ENCODE data around the gene MYO10.

The MYO10 gene

GRCh38 chr5:16791036-16791705, 144.9 kb downstream of the MYO10 start:
- Histone ChIP-seq H3K27ac (ENCODE audit: low read length) (no peak overlapping the region), H3K27me3 (ENCODE audit: low read depth, low read length) (no peaks in the 10 kb centered on the region), H3K9me3 (ENCODE audit: control insufficient read depth in 1 of 2, low read length in 2 of 2) (no peaks in the 10 kb centered on the region), H3K4me1 (ENCODE audit: control insufficient read depth in 1 of 2, insufficient read depth in 2 of 2, low read length in 2 of 2) (no peaks in the 10 kb centered on the region), H3K4me3 (ENCODE audit: low read depth in 1 of 2, low read length in 2 of 2) (no peak overlapping the region), H3K36me3 (ENCODE audit: control insufficient read depth in 1 of 2, insufficient read depth in 2 of 2, low read length in 2 of 2) (no peaks in the 10 kb centered on the region)

- no peaks in the 10 kb centered on the region for H3K9me3 ChIP-seq (ENCODE audit: control insufficient read depth in 1 of 2, low read length in 2 of 2)
- H3K36me3 ChIP-seq (ENCODE audit: control insufficient read depth in 1 of 2, insufficient read depth in 2 of 2, low read length in 2 of 2) = no peaks in the 10 kb centered on the region
- no peak overlapping the region for H3K27ac ChIP-seq (ENCODE audit: low read length)
- no peaks in the 10 kb centered on the region for H3K4me1 ChIP-seq (ENCODE audit: control insufficient read depth in 1 of 2, insufficient read depth in 2 of 2, low read length in 2 of 2)
- no peaks in the 10 kb centered on the region for H3K27me3 ChIP-seq (ENCODE audit: low read depth, low read length)
- no peak overlapping the region for H3K4me3 ChIP-seq (ENCODE audit: low read depth in 1 of 2, low read length in 2 of 2)
These were observed 147.1 kb downstream of the MYO10 start for GRCh38 chr5:16788957-16789356.

- Histone ChIP-seq H3K27ac (ENCODE audit: low read length) (no peak overlapping the region), H3K27me3 (ENCODE audit: low read depth, low read length) (no peaks in the 10 kb centered on the region), H3K4me3 (ENCODE audit: low read depth in 1 of 2, low read length in 2 of 2) (no peak overlapping the region)
These were observed 148.8 kb downstream of the MYO10 start for GRCh38 chr5:16787278-16787677.

GRCh38 chr5:16784843-16785791, 151.0 kb downstream of the MYO10 start:
- H3K27ac ChIP-seq (ENCODE audit: low read length) = no peak overlapping the region
- H3K4me1 ChIP-seq (ENCODE audit: control insufficient read depth in 1 of 2, insufficient read depth in 2 of 2, low read length in 2 of 2) = no peaks in the 10 kb centered on the region
- H3K9me3 ChIP-seq (ENCODE audit: control insufficient read depth in 1 of 2, low read length in 2 of 2) = no peaks in the 10 kb centered on the region
- H3K36me3 ChIP-seq (ENCODE audit: control insufficient read depth in 1 of 2, insufficient read depth in 2 of 2, low read length in 2 of 2) = peaks cover 0 to 3% of the 10 kb centered on the region in 2 donors
- no peak overlapping the region for H3K4me3 ChIP-seq (ENCODE audit: low read depth in 1 of 2, low read length in 2 of 2)
- H3K27me3 ChIP-seq (ENCODE audit: low read depth, low read length) = no peaks in the 10 kb centered on the region

More at GRCh38 chr5:16787278-16787677, 148.8 kb downstream of the MYO10 start:
- no peaks in the 10 kb centered on the region for H3K36me3 ChIP-seq (ENCODE audit: control insufficient read depth in 1 of 2, insufficient read depth in 2 of 2, low read length in 2 of 2)
- no peaks in the 10 kb centered on the region for H3K9me3 ChIP-seq (ENCODE audit: control insufficient read depth in 1 of 2, low read length in 2 of 2)
- H3K4me1 ChIP-seq (ENCODE audit: control insufficient read depth in 1 of 2, insufficient read depth in 2 of 2, low read length in 2 of 2) = no peaks in the 10 kb centered on the region

GRCh38 chr5:16784088-16784487, 152.0 kb downstream of the MYO10 start:
- Histone ChIP-seq H3K4me3 (ENCODE audit: low read depth in 1 of 2, low read length in 2 of 2) (no peak overlapping the region), H3K27ac (ENCODE audit: low read length) (no peak overlapping the region), H3K4me1 (ENCODE audit: control insufficient read depth in 1 of 2, insufficient read depth in 2 of 2, low read length in 2 of 2) (no peaks in the 10 kb centered on the region), H3K9me3 (ENCODE audit: control insufficient read depth in 1 of 2, low read length in 2 of 2) (no peaks in the 10 kb centered on the region), H3K36me3 (ENCODE audit: control insufficient read depth in 1 of 2, insufficient read depth in 2 of 2, low read length in 2 of 2) (peaks cover 0 to 3% of the 10 kb centered on the region in 2 donors), H3K27me3 (ENCODE audit: low read depth, low read length) (no peaks in the 10 kb centered on the region)

GRCh38 chr5:16781828-16782626, 154.1 kb downstream of the MYO10 start:
- Histone ChIP-seq H3K9me3 (ENCODE audit: control insufficient read depth in 1 of 2, low read length in 2 of 2) (no peaks in the 10 kb centered on the region), H3K36me3 (ENCODE audit: control insufficient read depth in 1 of 2, insufficient read depth in 2 of 2, low read length in 2 of 2) (peaks cover 0 to 6% of the 10 kb centered on the region in 2 donors), H3K4me3 (ENCODE audit: low read depth in 1 of 2, low read length in 2 of 2) (no peak overlapping the region), H3K4me1 (ENCODE audit: control insufficient read depth in 1 of 2, insufficient read depth in 2 of 2, low read length in 2 of 2) (no peaks in the 10 kb centered on the region), H3K27ac (ENCODE audit: low read length) (no peak overlapping the region), H3K27me3 (ENCODE audit: low read depth, low read length) (no peaks in the 10 kb centered on the region)

GRCh38 chr5:16780325-16780724, 155.8 kb downstream of the MYO10 start:
- Histone ChIP-seq H3K4me1 (ENCODE audit: control insufficient read depth in 1 of 2, insufficient read depth in 2 of 2, low read length in 2 of 2) (no peaks in the 10 kb centered on the region), H3K9me3 (ENCODE audit: control insufficient read depth in 1 of 2, low read length in 2 of 2) (no peaks in the 10 kb centered on the region), H3K27ac (ENCODE audit: low read length) (no peak overlapping the region), H3K36me3 (ENCODE audit: control insufficient read depth in 1 of 2, insufficient read depth in 2 of 2, low read length in 2 of 2) (peaks cover 0 to 6% of the 10 kb centered on the region in 2 donors), H3K4me3 (ENCODE audit: low read depth in 1 of 2, low read length in 2 of 2) (no peak overlapping the region), H3K27me3 (ENCODE audit: low read depth, low read length) (no peaks in the 10 kb centered on the region)

GRCh38 chr5:16777432-16777831, 158.7 kb downstream of the MYO10 start:
- H3K36me3 ChIP-seq (ENCODE audit: control insufficient read depth in 1 of 2, insufficient read depth in 2 of 2, low read length in 2 of 2) = peaks cover 0 to 6% of the 10 kb centered on the region in 2 donors
- no peak overlapping the region for H3K27ac ChIP-seq (ENCODE audit: low read length)
- H3K4me3 ChIP-seq (ENCODE audit: low read depth in 1 of 2, low read length in 2 of 2) = no peak overlapping the region
- H3K4me1 ChIP-seq (ENCODE audit: control insufficient read depth in 1 of 2, insufficient read depth in 2 of 2, low read length in 2 of 2) = no peaks in the 10 kb centered on the region
- H3K27me3 ChIP-seq (ENCODE audit: low read depth, low read length) = no peaks in the 10 kb centered on the region
- no peaks in the 10 kb centered on the region for H3K9me3 ChIP-seq (ENCODE audit: control insufficient read depth in 1 of 2, low read length in 2 of 2)

GRCh38 chr5:16776611-16777251, 159.4 kb downstream of the MYO10 start:
- no peaks in the 10 kb centered on the region for H3K4me1 ChIP-seq (ENCODE audit: control insufficient read depth in 1 of 2, insufficient read depth in 2 of 2, low read length in 2 of 2)
- H3K27ac ChIP-seq (ENCODE audit: low read length) = no peak overlapping the region
- no peak overlapping the region for H3K4me3 ChIP-seq (ENCODE audit: low read depth in 1 of 2, low read length in 2 of 2)
- H3K36me3 ChIP-seq (ENCODE audit: control insufficient read depth in 1 of 2, insufficient read depth in 2 of 2, low read length in 2 of 2) = peaks cover 0 to 5% of the 10 kb centered on the region in 2 donors
- no peaks in the 10 kb centered on the region for H3K27me3 ChIP-seq (ENCODE audit: low read depth, low read length)
- no peaks in the 10 kb centered on the region for H3K9me3 ChIP-seq (ENCODE audit: control insufficient read depth in 1 of 2, low read length in 2 of 2)

GRCh38 chr5:16774806-16775205, 161.3 kb downstream of the MYO10 start:
- Histone ChIP-seq H3K9me3 (ENCODE audit: control insufficient read depth in 1 of 2, low read length in 2 of 2) (no peaks in the 10 kb centered on the region), H3K4me1 (ENCODE audit: control insufficient read depth in 1 of 2, insufficient read depth in 2 of 2, low read length in 2 of 2) (no peaks in the 10 kb centered on the region), H3K4me3 (ENCODE audit: low read depth in 1 of 2, low read length in 2 of 2) (no peak overlapping the region), H3K27me3 (ENCODE audit: low read depth, low read length) (no peaks in the 10 kb centered on the region), H3K36me3 (ENCODE audit: control insufficient read depth in 1 of 2, insufficient read depth in 2 of 2, low read length in 2 of 2) (peaks cover 0 to 4% of the 10 kb centered on the region in 2 donors), H3K27ac (ENCODE audit: low read length) (no peak overlapping the region)
